ENCODE measurements around the gene SFXN5. TPM values are rescaled to one million over a fixed set of nuclear protein-coding genes. Genes with fewer than 3 reads are reported as not detected.

Gene SFXN5
- total RNA-seq, 2 donors from 2014 or later, result 16.1 to 26.4 TPM

DNA sequence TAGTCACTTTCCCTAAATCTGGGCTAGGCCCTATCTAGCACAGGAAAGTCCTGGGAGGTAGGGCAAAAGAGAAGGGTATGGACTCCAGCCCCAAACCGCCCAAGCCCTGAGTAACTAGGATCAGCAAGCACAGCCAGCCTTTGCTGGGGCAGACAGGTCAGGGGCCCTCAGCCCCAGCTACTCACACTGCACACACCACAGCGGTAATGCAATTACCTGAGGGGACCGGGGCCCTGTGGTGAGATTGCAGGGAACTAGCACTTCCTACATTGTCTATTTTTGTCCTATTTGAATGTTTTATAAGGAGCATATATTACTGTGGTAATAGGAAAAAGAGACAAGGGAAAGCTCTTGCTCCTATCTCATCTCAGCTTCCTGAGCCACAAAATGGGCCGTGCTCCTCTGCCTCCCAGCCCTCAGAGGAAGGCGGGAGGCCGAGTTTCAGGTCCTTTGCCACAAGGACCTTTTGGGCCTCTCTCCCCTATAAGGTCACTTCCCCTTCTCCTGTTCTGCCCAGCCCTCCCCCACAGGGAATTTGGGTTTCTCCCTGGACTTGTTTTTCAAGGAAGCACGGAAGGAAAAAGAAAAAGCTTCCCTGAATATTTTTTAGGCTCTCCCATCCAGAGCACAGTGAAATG, 20.8 kb upstream of the SFXN5 start:
- Histone ChIP-seq H3K27me3 (no peaks in the 10 kb centered on the region), H3K27ac (no peak overlapping the region), H3K9me3 (no peaks in the 10 kb centered on the region), H3K4me3 (no peak overlapping the region), H3K4me1 (no peaks in the 10 kb centered on the region), H3K9ac (ENCODE audit: low read depth in 2 of 2, low read length in 2 of 2) (no peak overlapping the region), H3K36me3 (no peaks in the 10 kb centered on the region)
- no peak for DNase-seq
- intact Hi-C loops (cut with DNase I), result no loop called here
- TF ChIP-seq, protein P1, sequence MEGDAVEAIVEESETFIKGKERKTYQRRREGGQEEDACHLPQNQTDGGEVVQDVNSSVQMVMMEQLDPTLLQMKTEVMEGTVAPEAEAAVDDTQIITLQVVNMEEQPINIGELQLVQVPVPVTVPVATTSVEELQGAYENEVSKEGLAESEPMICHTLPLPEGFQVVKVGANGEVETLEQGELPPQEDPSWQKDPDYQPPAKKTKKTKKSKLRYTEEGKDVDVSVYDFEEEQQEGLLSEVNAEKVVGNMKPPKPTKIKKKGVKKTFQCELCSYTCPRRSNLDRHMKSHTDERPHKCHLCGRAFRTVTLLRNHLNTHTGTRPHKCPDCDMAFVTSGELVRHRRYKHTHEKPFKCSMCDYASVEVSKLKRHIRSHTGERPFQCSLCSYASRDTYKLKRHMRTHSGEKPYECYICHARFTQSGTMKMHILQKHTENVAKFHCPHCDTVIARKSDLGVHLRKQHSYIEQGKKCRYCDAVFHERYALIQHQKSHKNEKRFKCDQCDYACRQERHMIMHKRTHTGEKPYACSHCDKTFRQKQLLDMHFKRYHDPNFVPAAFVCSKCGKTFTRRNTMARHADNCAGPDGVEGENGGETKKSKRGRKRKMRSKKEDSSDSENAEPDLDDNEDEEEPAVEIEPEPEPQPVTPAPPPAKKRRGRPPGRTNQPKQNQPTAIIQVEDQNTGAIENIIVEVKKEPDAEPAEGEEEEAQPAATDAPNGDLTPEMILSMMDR (IDR thresholded peaks at IDR 0.05), result no peak

DNA sequence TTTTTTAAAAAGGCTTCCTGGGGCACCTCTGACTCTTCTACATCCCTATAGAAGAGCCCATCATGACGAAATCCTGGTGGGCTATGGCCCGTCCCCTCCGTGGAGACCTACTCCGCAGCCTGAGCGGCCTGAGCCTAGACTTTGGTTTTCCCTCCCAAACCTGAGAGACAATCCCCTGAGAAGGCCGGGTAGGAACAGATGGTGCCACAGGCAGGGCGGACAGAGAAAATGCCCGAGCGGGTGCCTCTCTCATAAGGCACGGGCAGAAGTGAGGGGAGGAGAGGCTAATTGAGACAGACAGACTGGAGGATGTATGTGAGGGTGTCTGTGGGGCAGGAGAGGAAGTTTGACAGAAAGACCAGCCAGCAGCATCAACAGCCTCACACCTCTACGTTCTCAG, 20.2 kb upstream of the SFXN5 start:
- intact Hi-C loops (cut with DNase I), result no loop called here
- no peak for DNase-seq
- TF ChIP-seq, protein P1 (IDR thresholded peaks at IDR 0.05), result no peak
- Histone ChIP-seq H3K4me1 (no peaks in the 10 kb centered on the region), H3K36me3 (no peaks in the 10 kb centered on the region), H3K4me3 (no peak overlapping the region), H3K27me3 (no peaks in the 10 kb centered on the region), H3K9ac (ENCODE audit: low read depth in 2 of 2, low read length in 2 of 2) (no peak overlapping the region), H3K27ac (no peak overlapping the region), H3K9me3 (no peaks in the 10 kb centered on the region)

DNA sequence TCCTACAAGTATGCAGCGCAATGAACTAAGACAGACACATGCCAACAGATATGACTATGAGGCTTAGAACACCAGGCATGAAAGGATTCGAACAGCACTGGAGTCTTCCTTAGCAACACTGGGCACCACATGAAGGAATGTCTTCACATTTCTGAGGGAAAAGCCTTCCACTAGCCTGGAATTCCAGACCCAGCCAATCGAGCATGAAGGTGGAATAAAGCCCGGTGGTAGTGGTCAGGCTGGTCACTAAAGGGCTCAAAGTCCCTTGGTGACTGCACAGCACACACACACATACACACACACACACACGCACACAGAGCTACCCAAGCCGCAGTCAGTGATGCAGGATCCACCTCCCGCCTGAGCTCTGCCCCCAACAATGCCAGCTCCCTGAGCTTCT, 19.7 kb upstream of the SFXN5 start:
- H3K27ac ChIP-seq, result no peak overlapping the region
- no peak overlapping the region for H3K4me3 ChIP-seq
- H3K27me3 ChIP-seq, result no peaks in the 10 kb centered on the region
- DNase-seq, result no peak
- no peaks in the 10 kb centered on the region for H3K9me3 ChIP-seq
- TF ChIP-seq, protein P1 (IDR thresholded peaks at IDR 0.05), result no peak
- H3K36me3 ChIP-seq, result no peaks in the 10 kb centered on the region
- H3K9ac ChIP-seq (ENCODE audit: low read depth in 2 of 2, low read length in 2 of 2), result no peak overlapping the region
- intact Hi-C loops (cut with DNase I), result no loop called here
- no peaks in the 10 kb centered on the region for H3K4me1 ChIP-seq

DNA sequence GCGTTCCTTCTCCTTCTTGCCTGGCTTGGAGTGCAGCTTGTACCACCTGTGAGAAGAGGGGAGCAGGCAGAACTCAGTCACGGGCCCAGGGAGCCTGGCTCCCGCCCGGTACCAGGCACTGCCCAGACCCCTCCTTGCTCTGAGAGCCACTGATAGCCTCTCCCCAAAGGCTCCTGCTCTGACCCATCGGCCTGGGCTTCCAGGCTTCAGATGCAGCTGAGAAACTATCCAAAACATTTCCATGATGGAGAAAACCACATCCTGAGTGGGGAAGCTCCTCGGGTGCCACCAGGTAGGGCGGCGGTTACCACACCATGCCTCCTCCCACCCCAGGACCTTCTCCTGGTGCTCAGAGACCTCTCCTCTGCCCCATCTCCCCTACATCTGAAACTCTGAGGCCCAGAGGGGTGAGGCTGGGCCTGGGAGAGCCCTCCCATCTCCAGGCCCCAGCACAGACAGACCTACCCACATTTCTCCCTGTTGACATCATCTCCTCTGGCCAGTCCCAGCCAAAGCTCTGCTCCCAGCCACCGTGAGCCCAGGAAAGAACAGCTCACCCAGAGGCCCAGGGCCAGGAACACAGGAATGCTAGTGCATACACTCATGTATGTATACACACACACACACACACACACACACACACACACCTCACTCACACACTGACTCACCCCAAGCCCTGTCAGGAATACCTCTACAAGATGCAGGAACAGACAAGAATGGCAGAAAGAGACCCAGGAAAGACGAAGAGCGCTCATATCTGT, 17.9 kb upstream of the SFXN5 start:
- Histone ChIP-seq H3K27me3 (no peaks in the 10 kb centered on the region), H3K9me3 (no peaks in the 10 kb centered on the region), H3K4me3 (no peak overlapping the region), H3K4me1 (no peaks in the 10 kb centered on the region), H3K36me3 (no peaks in the 10 kb centered on the region), H3K27ac (no peak overlapping the region), H3K9ac (ENCODE audit: low read depth in 2 of 2, low read length in 2 of 2) (no peak overlapping the region)
- TF ChIP-seq, protein P1 (IDR thresholded peaks at IDR 0.05), result no peak
- no peak for DNase-seq
- intact Hi-C loops (cut with DNase I), result no loop called here

DNA sequence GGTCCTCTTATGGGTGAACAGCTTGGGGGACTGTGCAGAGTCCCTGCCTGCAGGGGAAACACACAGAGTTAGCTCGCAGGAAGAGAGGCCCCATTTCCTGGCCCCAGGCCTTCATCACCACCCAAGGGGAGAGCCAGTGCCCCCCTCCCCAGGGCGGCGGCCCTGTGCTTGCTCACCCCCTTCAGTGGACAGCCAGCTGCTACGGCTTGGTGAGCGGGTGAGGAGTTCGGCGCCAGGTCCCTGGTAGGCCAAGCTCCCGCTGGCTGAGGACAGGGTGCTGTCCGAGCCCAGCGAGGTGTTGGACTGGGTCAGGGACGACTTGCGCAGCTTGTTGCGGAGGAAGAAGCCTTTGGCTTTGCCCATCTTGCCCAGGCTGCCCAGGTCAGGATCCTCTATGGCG, 17.2 kb upstream of the SFXN5 start:
- Histone ChIP-seq H3K27ac (no peak overlapping the region), H3K4me1 (no peaks in the 10 kb centered on the region), H3K27me3 (no peaks in the 10 kb centered on the region), H3K9ac (ENCODE audit: low read depth in 2 of 2, low read length in 2 of 2) (no peak overlapping the region), H3K9me3 (no peaks in the 10 kb centered on the region), H3K36me3 (no peaks in the 10 kb centered on the region), H3K4me3 (no peak overlapping the region)
- TF ChIP-seq, protein P1 (IDR thresholded peaks at IDR 0.05), result no peak
- no peak for DNase-seq
- intact Hi-C loops (cut with DNase I), result no loop called here
